ENCODE data around the gene NTN5.
"Not testable (repeated sequence)": the region's sequence is repeated elsewhere in the genome, so short reads cannot be mapped to it uniquely, and the experiment has no call there.

DNA sequence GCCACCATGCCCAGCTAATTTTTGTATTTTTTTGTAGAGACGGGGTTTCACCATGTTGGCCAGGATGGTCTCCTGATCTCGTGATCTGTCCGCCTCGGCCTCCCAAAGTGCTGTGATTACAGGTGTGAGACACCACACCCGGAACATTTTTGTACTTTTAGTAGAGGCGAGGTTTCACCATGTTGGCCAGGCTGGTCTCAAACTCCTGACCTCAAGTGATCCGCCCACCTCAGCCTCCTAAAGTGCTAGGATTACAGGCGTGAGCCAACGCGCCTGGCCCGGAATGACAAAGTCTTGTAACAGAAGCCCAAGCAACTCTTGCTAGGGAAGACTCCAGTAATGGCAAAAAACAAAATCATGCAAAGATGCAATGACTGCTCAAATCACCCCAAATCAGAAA lies 40.5 kb downstream of the NTN5 start:
- not testable (repeated sequence) for TF ChIP-seq EZH2phosphoT487 (IDR thresholded peaks at IDR 0.05; ENCODE audit: borderline replicate concordance, low read depth, low read length)
- TF ChIP-seq, protein P1, sequence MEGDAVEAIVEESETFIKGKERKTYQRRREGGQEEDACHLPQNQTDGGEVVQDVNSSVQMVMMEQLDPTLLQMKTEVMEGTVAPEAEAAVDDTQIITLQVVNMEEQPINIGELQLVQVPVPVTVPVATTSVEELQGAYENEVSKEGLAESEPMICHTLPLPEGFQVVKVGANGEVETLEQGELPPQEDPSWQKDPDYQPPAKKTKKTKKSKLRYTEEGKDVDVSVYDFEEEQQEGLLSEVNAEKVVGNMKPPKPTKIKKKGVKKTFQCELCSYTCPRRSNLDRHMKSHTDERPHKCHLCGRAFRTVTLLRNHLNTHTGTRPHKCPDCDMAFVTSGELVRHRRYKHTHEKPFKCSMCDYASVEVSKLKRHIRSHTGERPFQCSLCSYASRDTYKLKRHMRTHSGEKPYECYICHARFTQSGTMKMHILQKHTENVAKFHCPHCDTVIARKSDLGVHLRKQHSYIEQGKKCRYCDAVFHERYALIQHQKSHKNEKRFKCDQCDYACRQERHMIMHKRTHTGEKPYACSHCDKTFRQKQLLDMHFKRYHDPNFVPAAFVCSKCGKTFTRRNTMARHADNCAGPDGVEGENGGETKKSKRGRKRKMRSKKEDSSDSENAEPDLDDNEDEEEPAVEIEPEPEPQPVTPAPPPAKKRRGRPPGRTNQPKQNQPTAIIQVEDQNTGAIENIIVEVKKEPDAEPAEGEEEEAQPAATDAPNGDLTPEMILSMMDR (conservative IDR thresholded peaks at IDR 0.05; ENCODE audit: low read length), result not testable (repeated sequence)
